Pons (tissue), 1 donor: Measurements from ENCODE around the gene C6orf15.

Experiments used
- DNase-seq: peaks from one replicate; pipeline ENCODE4 v3.0.0-alpha.2; 2016; ENCODE audit warnings: low spot score

C6orf15 gene

GRCh38 chr6:31130751-31131150 lies 18.4 kb upstream of the C6orf15 start:
- no peak for DNase-seq

GRCh38 chr6:31129130-31129529 lies 16.8 kb upstream of the C6orf15 start:
- no peak for DNase-seq

DNA sequence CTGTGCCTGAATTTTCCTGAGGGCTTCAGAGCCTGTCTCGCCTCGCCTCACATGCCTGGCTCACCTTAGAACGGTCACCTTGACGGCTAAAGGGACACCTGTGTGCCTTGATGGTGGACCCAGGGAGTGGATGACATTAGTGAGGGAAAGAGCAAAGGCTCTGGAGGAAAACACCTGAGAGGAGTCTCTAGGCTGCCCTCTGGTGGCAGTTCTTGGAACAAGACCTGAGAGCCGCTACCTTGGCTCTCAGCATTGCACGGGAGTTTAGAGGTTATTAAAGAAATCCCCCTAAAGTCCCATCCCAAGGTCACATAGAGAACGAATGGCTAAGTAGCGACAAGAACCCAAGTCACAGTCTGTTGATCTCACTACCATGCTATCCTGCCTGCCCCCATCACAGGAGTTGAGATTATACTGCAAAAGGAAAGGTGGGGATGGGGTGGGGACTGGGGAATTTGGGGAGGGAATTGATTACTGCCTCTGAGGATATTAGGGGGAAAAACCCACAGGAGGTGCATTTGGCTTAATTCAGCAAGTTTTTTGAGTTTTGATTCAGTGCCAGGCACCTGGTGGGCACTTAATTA lies 15.8 kb upstream of the C6orf15 start:
- peak; percentile 43 for DNase-seq

DNA sequence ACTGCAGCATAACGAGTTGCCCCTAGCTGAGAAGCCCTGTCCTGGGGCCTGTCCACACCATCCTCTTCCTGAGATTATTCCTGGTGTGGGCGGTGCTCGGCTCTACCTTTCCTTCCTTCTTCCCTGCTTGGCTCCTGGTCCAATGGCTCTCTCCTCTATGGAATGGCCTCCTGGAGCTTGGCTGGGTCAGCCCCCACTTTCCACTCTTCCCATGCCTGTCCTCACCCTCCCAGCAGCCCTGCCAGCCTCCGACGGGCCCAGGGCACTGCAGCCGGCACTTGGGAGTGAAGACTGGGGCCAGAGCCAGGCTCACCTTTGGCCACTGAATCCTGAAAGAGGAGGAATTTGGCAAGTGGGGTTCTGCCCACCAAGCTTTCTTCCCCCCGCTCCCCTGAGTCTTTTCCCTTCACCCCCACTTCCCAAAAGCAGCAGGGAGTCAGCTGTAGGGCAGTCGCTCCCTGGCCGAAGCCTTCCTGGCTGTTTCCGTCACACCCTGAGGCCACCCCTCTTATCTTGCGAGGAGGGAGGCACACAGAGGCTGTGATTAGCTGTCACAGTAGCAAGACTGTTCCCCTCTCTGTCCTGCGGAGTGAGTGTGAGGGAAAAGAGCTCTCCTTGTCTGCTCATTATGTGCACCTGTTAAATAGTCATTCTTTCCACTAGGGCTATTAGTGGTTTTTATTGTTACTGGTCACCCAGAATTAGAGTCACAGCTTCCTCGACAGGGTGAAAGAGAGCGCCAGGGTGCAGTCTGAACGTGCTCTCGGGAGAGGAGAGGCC lies 14.2 kb upstream of the C6orf15 start:
- no peak for DNase-seq

- DNase-seq: no peak
Measured at GRCh38 chr6:31125586-31126363, 13.4 kb upstream of the C6orf15 start.

DNA sequence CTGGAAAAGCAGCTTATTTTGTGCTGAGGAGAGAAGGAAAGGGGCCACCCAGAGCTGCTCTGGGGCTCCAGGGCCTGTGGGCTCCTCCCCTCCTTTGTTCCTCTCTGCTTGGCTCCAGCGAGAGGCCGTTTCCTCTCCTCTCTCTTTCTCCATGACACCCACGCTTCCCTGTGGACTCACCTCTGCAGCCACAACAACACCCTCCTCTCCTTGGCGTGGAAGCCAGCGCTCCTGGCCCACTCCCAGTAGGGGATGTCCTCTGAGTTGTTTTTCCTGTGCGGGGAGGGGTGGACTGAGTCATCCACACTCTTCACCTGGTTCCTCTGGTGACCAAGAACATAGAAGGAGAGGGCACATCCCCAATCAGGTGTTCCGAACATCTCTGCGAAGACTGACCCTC lies 12.8 kb upstream of the C6orf15 start:
- DNase-seq: no peak

- peak; percentile 35 for DNase-seq
Measured at GRCh38 chr6:31122791-31123706, 10.7 kb upstream of the C6orf15 start.

DNA sequence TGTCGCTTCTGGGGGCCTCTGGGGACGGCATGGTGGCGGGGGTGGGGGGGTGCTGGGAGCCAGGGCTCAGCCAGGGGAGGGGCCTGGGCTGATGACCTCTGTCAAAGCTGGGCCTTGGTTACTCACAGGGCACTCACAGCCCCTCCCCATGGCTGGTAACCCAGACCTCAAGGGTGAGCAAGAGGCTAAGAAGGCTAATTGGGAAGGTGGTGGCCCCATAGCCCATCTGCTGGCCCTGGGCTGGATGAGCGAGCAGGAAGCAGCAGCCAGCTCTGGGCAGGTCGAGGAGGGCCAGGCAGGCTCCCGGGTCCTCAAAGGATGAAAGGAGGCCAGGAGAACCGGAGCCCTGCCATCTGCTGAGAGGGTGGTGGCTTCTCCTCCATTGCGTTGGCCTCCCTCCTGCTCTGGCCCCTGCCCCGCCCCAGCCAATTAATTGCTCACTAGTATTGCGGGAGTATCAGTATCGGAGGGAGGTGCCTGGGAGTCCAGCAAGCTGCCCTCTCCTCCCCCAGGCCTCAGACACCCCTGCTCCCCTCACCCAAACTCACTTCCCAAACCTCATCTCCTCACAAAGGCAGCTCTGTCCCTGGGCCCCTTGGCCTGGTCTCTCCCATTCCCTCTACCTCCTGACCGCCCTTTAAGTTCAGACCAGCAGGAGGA lies 8.9 kb upstream of the C6orf15 start:
- DNase-seq: no peak

DNA sequence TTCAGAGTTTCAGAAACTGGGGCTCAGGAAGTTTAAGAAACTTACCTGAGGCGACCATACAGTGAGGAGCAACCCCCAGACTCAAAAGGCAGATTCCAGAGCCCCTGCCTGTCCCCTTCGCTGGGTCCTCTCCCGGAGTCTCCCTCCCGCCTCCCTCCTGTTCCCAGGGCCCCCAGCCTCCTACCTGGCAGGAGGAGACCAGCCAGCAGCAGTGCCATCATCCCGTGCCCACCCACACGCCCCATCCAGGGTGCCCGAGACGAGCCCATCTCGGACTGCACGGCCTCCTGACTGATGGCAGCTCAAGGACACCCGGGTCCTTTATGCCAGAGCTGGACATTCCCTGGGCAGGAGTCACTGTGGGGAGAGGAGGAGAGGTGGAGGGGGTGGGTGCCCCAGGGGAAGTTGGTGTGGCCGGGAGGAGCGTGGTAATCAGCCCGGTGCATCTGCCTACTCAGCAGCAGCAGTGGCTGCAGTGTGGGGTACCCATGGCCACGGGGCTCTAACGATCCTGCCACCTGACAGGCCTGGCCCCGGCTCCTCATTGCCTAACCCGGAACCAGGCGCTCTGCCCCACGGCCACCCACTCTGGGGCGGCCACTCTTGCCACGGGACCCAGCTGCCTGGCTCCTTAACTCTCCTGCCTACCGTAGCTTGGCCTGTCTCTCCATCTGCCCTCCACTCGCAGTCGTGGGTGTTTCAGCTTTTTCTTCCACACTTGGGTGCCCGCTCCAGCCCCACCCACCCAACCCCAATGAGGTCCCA lies 8.0 kb upstream of the C6orf15 start, which contains the start of gene CDSN:
Gene CDSN (minus strand): TSS at position 296 of the 765 bp plus-strand sequence. CDS start 27 bp downstream, at position 269.
- DNase-seq: no peak

GRCh38 chr6:31118178-31118577 lies 5.8 kb upstream of the C6orf15 start:
- DNase-seq: no peak

DNA sequence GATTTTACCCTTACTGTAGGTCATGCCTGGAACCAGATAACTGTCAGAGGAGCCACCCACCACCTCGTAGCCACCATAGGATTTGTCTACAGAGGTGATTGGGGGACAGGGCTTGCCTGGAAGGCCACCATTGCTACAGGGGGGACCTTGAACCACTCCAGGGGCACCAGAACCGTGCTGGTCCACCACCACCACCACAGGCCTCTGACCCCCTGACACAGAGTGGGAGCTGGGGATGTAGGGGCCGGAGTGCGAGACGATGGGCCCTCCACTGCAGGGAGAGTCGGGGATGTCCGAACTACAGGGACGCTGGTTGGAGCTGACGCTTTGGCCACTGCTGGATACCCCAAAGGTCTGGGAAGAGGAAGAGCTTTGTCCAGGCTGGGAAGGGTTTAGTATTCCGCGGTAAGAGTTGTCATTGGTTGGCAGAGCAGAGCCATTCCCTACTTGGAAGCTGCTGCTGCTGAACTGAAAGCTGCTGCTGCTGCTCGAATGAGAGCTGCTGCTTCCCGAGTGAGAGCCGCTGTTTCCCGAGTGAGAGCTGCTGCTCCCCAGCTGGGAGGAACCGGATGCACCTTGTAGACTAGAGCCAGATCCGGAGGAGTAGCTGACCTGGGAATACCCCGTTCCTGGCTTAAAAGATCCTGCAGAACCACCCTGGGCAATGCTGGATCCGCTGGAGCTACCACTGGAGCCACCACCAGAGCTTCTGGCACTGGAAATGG lies 4.4 kb upstream of the C6orf15 start:
- DNase-seq: no peak

DNA sequence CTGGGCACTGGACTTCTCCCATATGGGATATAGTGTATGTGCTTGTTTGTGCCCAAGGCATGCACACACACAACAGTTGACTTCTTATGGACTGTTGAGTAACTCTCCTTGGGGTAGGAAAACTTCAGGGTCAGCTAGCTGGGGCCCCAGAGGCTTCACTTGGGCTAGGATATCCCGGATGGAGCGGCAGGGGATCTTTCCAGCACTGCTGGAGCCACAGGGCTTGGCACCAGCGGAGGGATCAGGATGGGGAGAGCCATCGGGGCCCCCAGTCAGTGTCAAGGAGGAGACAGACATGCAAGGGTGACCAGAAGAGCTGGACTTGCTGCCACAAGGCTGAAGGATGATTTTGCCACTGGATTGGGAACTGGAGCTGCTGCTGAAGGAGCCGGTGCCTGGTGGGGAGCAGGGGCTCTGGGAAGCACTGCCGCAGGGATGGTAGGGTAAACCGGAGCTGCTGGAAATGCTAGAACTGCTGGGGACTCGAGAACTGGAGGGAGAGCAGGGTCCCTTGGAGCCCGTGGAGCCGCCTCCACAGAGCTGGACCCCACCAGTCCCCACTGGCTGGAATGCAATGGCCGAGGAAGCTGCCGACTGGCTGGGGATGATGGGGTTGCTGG lies 3.7 kb upstream of the C6orf15 start:
- no peak for DNase-seq

- peak; percentile 85 for DNase-seq
Measured at GRCh38 chr6:31114970-31115849, 2.8 kb upstream of the C6orf15 start.

GRCh38 chr6:31114541-31114878 lies 2.1 kb upstream of the C6orf15 start, which contains the start of gene PSORS1C1:
Gene PSORS1C1, plus strand, starts transcription at chr6:31114800. Its CDS starts 14,833 bp downstream, at chr6:31129633.
- peak; percentile 53 for DNase-seq

- no peak for DNase-seq
Measured at GRCh38 chr6:31113861-31114540, 1.6 kb upstream of the C6orf15 start.

GRCh38 chr6:31111712-31112111 lies 663 bp downstream of the C6orf15 start:
- DNase-seq: no peak

- no peak for DNase-seq
Measured at GRCh38 chr6:31110825-31111582, 1.4 kb downstream of the C6orf15 start.
